Activated T-cell treated with anti-CD3 and anti-CD28 coated beads for 4 hours (primary cell): ENCODE measurements around the gene ZNF516.

ENCODE experiments used
- DNase-seq: peaks from one replicate; pipeline ENCODE4 v3.0.0-alpha.2; 2020

Gene ZNF516

DNA sequence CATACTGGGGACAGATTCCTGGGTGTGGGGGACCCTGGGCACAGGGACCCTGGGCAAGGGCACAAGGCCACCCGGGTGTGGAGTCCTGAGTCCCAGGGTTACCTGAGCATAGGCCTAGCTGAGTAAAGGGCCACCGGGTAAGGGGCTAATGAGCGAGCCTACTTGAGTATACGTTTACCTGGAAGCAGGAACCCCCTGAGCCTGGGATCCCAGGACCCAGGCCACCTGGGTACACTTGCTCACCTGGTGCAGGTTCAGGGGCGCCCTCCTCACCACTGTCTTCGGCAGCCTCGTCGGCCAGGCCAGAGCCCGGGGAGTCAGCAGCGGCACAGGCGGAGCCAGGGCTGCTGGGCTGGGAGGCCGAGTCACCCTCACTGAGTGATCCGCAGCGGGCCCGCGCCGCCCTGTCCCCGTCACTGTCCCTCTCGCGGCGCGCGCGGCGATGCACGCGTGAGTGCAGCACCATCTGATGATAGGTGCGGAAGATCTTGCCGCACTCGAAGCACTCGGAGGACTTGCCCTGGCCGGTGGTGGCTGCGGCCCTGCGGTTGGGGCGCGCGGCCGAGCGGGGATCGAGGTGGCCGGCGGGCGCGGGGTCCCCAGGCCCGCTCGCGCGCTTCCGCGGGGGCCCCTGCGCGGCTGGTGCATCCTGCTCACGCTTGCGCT is 53.9 kb downstream of the ZNF516 start:
- no peak for DNase-seq

DNA sequence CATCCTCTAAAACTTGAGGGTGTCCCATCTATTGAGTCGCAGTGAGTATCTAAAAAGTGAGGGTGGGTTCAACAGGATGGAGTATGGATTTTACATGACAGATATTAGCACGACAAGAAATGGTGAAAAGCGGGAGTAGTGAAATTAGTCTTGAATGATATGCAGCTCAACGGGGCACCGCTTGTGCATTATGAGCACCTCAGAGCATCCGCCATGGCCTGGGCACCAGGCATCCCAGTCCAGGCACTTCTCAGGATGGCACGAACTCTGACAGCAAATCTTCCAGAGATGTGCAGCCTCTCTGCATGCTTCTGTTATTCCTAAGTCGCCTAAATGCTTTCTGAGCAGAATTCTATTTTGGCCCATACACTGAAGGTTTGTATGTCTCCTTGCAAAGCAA is 57.1 kb downstream of the ZNF516 start:
- DNase-seq, result no peak

DNA sequence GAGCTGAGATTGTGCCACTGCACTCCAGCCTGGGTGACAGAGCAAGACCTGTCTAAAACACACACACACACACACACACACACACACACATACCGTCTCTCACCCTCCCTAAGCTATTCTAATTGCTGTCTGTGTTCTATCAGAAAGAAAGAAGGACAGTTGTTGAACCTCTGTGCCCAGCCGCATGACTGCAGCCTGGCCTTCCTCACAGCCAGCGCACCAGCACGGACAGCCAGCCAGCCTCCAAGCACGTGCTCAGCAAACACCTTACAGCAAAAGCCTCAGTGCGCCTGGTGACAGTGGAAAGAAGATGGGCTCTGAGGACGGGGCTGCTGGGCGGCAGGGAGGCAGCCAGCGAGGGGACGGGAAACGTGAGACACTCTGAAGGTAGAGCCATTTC is 58.0 kb downstream of the ZNF516 start:
- DNase-seq, result no peak

DNA sequence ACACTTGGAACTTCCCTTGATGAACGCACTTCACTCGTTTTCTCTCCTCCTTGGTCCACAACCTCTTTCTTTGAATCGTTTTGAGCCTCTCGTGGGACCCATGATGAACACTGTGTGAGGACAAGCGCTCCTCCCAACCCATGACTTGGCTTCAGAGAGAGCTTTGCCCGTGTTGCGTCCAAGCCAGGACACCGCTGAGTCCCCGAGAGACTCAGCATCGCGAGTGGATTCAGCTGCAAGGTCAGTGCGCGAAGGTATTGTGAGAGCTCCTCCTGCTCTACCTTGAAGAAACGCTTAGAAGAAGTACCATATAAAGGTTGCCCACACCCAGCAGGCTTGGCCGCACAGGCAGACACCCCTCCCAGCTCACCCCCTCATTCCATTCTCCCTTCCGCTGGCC is 58.7 kb downstream of the ZNF516 start:
- DNase-seq, result no peak

DNA sequence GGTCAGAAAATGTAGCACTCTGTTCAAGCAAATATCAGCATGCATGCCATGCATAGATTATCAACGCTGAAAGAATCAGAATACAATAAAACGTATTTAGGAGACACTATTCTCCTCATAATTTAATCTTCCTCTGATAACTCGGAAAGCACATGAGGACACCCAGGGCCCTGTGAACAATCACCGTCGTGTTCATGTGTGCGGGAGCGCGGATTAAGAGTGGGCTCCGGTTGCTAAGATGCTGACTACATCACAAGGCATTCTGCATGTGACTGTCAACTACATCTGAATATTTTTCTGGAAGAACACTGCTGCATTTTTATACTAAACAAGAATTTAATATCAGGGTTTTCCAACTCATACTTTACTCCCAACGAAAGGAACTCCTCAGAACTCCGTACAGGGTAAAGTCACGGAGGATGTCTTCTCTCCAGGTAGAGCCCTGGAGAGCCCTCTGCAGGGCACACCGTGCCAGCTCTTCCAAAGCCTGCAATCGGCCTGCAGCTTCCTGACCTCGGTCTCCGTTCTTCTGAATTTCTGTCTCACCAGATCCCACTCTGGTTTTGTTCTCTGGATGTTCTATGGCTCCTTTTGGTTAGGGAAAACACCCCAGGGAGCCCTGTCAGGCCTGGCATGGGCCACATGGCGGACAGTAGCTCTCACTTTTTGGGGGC is 59.6 kb downstream of the ZNF516 start:
- DNase-seq, result no peak

DNA sequence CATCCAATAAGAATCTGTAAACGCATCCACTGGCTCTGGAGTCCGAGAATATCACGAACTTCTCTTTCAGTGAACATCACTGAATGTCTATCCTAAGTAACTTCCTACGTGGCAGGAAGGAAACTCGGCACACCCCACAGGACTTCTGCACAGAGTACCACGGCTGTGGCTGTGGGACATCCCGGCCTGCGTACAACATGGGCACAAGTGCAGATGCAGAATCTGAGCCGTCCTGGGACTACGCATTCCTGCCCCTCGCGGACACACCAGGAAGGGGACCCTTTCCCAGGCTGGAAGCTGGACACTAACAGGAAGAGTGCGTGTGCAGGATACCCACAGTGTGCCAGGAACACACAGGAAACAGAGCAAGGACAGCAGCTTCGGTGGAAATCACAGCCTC is 60.6 kb downstream of the ZNF516 start:
- DNase-seq, result no peak

DNA sequence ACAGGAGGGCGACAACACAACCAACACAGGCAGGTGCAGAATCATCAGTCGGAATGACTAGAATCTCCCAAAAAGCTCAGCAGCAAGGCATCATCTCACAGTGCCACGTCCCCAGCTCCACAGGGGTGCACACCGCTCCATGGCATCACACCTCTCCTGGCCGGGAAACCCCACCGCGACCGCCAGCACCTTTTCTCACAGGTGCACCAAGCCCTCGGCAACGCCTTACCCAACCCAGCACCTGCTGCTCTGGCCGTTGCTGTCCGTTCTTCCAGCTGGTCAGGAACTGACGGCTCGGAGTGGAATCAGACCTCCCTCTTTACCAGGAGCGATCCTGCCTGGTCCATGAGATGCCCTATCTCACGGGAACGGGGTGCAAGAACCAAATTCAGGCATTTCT is 61.3 kb downstream of the ZNF516 start:
- DNase-seq, result no peak

DNA sequence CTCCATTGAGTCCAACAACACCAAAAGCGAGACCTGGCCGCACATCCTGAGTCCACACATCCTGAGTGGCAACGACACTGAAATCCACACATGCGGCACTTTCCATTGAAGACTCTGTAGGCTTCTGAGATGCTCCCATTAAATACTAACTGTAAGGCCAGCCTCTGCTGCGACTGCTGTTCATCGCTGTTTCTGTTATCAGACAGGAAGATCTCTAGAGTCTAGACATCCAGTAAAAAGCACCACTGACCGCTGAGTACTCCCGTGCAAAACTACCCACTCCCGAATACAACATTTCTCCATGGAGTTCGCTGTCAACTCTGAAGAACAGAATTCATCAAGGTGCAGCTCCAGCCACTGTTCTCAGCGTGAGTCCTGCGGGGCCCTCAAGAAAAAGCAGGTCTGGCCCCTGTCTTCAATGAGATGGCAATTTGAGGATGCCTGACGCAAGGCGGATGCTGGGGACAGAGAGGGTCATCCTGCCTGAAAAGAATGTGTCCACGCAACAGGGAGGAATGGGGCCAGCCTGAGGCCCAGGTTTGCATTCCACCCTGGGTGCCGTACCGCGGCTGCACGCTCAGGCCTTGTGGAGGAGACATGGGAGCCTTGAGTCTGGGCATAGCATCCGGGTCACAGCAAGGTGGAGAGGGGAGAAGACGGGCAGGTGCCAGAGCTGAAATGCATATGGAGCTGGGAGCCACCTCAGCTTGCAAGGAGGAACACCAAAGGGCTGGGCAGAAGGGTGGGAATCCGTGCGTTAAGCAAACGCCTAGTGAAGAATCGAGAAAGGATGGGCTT is 61.9 kb downstream of the ZNF516 start:
- no peak for DNase-seq

DNA sequence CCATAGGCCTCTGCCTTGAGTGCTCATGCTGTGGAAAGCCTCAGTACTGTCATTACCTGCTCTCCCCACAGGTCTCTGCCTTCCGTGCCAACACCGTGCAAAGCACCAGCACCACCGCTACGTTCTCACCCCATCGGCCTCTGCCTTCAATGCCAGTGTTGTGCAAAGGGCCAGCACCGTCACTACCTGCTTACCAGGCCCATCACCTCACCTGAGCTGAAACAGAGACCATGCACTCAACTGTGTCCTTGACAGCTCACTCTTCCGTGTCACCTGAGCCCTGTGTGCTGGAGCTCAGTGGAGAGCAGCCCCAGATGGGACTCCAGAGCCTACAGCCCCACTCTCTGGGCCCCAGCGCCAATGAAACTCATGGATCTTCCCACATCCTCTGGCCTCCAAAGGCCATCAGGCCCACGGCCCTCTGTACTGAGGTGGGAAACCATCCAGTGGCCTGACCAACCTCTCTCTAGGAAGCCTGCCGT is 62.7 kb downstream of the ZNF516 start:
- no peak for DNase-seq

DNA sequence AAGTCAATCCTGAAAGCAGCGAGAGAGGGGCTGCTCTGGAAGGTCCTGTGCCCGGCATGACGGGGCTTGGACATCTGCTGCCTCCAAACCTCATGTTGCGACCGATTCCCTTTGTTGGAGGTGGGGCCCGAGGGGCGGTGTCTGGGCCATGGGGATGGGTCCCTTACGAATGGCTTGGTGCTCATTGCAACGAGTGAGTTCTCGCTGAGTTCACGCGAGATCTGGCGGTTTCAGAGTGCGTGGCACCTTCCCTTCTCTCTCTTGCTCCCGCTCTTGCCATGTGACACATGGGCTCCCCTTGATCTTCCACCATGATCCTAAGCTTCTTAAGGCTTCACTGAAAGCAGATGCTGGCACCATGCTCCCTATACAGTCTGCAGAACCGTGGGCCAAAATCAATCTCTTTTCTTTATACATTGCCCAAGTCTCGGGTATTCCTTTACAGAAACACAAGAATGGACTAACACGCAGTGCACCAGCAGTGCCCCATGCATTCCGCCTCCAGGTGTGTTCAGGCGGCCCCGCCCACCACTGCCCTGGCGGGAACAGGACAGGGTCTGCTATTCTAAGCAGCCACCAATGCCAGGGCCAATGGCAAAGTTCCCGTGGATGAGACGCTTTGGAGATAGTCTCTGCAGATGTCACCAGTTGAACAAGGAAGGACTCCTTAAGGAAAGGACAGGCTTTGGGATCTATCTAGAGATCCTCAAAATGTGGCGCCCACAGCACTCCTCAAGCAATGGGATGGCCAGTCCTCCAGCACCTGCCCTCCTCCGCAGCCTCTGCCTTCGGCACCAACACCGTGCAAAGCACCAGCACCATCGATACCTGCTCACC is 63.4 kb downstream of the ZNF516 start:
- no peak for DNase-seq

DNA sequence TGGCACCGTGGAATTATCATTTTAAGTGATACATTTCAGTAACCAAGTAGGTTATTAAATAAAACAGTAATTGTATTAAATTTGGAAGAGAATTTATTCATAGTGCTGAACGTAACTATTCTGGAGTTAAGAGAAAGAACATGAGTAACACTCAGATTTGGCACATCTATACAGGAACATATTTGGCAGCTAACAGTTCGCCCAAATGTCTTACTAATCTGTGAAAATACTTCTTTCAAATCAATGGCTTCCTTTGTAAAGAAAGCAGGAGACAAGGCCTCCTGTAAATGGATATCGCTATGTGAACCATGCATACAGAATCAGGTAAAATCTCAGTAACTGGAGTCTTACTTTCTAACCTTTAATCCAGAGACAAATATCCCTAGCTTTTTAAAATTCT is 64.4 kb downstream of the ZNF516 start:
- no peak for DNase-seq

DNA sequence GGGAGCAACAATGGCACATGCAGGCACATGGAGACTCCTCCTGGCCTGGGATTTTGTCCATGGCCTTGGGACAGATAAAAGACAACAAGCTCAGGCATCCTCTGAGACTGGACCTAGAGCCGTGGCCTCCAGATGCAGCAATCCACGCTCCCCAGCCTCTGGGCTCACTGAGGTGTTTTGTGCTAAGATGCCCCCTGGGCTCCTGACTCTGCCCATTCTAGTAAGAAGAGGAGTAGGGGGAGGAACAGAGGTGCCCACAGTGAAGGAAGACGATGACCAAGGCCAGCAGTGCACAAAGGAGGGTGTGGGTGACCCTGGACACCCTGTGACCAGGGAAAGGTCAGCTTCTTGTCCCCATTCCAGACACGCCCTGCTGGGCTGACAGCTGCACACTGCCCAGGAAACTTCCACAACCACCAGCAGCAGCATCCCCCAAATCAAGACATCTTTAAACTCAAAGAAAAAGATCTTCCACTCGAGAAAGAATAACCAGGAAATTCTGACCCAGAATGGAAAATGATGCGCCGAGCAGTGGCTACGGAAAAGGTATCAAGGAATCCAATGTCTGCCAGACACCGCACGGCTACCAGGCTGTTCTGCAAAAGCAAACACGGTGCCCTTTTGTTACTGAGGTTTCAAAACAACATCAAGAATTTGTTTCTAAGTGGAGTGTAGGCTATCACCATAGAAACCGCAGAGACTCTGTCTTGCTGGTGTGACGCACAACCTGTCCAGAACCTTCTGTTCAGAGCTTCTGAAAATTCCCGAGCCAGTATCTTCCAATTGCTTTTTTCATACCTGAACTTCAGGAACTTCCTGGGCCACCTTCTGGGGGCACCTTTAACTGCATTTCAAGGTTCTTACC is 65.5 kb downstream of the ZNF516 start:
- no peak for DNase-seq

DNA sequence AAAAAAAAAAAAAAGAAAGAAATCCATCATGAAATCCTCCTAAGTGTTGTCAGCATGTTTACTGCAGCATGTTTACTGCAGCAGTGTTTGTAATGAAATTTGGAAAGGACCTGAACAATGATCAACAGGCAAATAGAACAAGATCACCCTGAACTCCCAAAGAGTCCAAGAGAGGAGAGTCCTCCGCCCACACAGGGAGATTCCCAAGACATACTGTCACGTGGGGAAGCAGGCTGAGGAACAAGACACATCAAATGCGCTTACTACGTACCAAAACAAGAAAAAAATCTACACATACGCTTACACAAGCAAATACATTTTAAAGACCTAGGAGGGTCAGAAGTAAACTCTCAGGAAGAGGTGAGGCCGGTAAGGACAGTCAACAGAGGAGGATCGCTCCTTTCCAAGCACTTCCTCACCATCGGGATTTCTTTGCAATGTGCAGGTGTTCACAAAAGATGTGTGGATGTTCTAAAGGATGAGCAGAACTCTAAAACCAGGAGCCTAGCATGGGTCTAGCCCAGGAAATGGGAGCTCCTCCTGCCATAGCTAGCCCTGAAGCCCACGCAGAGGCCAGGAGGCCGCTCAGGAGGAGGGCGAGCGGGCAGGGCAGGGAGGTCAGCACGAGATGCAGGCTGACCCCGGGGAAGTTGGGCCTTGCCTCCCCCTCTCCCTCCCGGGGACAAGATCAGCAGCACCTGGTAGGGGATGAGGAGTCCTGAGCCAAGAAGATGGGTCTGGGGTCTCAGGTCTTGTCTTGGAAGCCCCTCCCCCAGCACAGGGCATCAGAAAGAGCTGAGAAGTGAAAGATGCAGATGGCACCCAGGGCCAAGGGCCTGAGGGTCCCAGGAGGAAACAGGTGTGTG is 66.4 kb downstream of the ZNF516 start:
- no peak for DNase-seq

DNA sequence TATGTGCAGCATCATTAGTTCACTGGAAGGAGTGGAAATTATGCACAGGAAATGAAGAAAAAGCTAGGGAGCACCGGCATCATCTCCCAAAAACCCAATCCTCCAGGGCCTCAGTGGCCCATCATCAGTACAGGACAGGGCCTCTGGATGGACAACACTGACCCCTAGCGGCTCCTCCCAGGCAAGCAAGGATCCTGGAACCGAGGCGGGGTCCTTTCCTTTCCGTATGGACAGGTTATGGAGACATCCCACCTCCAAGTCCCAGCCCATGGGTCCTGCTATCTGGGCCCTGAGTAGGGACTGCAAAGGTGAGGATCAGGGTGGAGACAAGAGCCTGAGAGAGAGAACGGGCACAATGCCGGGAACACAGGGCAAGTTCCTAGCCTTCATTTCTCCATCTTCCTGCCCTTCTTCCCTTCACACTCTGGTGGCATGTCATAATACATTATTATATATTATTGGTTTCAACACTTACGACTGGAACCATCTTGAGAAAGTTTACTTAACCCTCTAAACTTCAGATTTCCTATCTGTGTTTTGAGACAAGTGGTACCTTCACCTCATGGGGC is 68.2 kb downstream of the ZNF516 start:
- no peak for DNase-seq

DNA sequence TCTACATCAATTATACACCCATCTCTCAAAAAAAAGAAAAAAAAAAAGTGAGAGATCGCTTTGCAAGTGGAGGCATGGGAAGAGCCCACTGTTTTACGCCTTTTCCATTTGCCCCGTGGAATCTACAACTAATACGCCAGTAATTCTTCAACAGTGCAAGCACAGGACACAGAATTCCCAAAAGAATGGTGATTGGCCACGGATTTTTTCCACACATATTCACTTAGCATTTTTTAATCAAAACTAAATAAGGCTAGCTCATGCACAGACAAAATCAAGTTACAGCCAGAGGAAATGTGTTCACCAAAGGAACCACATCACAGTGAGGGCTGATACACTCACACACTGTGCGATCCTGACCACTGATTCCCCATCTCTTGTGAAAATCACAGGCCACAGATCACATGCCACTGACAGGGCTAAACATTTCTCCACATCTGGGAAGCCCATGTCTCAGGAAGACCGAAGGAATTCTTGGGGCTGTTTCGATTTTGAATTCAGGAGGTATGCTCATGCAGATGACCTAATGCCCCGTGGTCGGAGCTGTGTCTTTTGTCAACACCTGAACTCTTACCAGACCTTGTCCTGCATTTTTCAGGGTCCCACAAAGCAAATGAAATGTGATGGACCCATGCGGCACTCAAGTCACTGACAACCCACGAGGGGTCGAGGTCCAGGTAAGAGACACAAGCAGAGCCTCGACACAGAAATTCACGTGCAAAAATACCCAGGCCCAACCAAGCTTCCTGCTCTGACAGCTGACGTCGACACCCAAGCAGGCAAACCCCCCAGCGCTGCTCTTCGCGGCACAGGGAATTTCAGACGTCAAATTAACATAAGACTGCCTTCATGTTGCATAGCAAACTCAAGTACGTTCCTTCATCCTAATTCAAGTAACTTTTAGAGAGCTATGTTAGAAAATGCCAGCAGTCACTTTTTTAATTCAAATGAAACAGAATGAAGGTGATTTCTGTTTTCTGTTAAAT is 69.6 kb downstream of the ZNF516 start:
- DNase-seq, result no peak

DNA sequence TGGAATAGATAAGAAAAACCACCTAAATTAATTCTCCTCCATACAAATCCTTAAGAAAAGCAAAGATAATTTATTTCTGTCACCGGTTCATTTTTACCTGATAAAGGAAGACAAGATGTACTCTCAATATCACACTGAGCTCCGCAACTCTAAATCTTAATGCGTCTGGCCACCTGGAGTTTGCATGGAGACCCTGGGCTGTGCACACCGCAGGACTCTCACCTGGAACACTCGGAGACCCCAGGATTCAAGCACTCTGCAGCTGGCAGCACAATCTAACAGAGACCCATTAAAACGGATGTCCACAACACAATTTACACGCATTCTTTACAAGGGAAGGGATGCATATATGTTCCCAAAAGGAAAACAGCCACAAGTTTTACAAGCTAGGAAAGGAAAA is 72.2 kb downstream of the ZNF516 start:
- no peak for DNase-seq

DNA sequence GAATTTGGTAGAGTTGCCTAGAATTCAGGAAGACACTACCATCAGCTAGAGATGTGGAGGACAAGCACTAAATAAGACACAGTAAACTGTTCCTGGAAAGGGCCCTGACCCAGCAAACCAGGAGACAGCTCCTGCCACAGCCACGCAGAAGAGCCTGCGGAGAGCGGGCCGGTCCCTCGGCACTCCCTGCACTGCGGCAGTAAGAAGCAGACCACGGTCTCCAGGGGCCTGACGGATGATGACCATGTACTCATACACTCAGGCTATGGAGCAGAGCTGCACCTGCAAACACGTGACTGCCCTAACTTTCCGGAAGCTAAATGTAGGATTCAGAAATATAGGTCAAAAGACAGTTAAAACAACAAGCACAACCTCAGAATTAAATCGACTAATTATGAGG is 72.9 kb downstream of the ZNF516 start:
- DNase-seq, result no peak

DNA sequence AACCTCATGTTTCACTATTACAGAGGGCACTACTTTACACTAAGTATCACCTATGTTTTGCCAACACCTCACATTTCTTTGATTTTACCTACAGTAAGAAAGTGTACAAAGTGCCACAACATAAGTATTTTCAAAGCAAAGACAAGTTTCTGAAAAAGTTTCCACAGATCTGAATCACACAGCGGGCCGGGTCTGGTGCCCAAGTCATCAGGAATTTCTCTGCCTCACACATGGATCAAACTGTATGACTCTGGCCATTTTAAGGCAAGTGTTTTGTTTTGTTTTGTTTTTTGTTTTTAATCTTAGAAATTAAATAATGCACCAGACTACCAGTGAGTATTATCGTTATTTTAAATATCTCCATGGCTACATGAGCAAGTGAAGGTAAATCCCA is 73.4 kb downstream of the ZNF516 start:
- DNase-seq, result no peak

DNA sequence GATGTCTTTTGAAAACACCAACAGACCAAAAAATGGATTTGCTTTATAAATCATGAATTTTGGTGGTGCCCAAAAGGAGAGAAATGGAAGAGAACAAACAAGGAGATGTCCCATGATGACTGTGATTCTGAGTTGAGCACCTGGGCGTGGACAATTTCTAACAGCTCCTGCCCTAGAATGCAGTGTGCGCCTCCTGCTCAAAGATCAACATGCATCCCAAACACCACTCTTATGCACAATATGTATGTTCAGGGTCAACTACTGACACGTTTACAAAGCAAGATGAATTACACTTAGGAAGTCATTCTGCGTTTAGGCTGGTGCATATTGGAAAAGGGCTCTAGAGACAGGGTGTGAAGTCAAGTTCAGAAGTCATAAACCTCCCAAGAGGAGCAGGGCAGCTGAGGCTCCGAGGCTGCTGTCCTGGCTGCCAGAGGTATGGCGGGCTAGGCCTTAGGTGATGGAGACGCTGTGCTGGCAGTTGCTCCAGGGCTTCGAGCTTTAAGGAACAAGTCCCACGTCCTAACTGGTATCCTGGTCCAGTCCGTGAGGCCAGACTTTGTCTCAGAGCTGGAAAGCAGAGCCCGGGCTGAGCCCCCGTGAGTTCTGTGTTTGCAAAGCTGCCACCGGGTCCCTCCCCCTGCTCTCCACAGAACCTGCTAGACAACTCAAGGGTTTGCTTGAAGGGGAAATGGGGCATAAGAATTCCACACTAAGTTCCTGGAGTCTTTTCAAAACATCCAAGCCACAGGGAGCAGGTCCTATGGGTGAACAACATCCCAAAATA is 74.0 kb downstream of the ZNF516 start:
- no peak for DNase-seq
